GM21619 (cell line): Measurements from ENCODE around the gene HEMK1.

ENCODE experiments used
- ATAC-seq: cut with Tn5 transposase; IDR thresholded peaks from one replicate; pipeline ENCODE4 v1.9.1; 2021; ENCODE audit not compliant: unreplicated experiment

HEMK1 gene

GRCh38 chr3:50633230-50633790, 64.0 kb downstream of the HEMK1 start:
- no peak for ATAC-seq

- ATAC-seq = no peak
Observed at GRCh38 chr3:50635066-50635465, 65.7 kb downstream of the HEMK1 start.

GRCh38 chr3:50637011-50637410, 67.7 kb downstream of the HEMK1 start:
- ATAC-seq = no peak

GRCh38 chr3:50637945-50638344, 68.6 kb downstream of the HEMK1 start:
- no peak for ATAC-seq

- no peak for ATAC-seq
Observed at GRCh38 chr3:50639055-50639494, 69.8 kb downstream of the HEMK1 start.

- ATAC-seq = no peak
Observed at GRCh38 chr3:50642382-50642781, 73.1 kb downstream of the HEMK1 start.

- ATAC-seq = no peak
Observed at GRCh38 chr3:50644561-50644960, 75.2 kb downstream of the HEMK1 start.

- no peak for ATAC-seq
Observed at GRCh38 chr3:50645378-50645777, 76.1 kb downstream of the HEMK1 start.
